Keratinocyte (primary cell): ENCODE data around the gene RFESD.

ENCODE experiments used
- EZH2 ChIP-seq: IDR thresholded peaks from one replicate; pipeline ENCODE4 v1.6.1; 2012; ENCODE audit warnings: inconsistent platforms, mild to moderate bottlenecking, low read length, moderate library complexity
- TF ChIP-seq, protein P1 (sequence below), 3 experiments: IDR thresholded peaks in 1 of 3; conservative IDR thresholded peaks in 1 of 3; optimal IDR thresholded peaks in 1 of 3; 2 replicates in 2 of 3; 3 replicates in 1 of 3; pipeline versions ENCODE3 to v1.5.1; 2011; ENCODE audit warnings: low read length in 3 of 3, mild to moderate bottlenecking in 3 of 3, moderate library complexity in 2 of 3, control low read depth in 1 of 3, inconsistent platforms in 1 of 3; ENCODE audit not compliant: insufficient read depth in 2 of 3; ENCODE audit errors: extremely low read depth in 1 of 3

DNA sequence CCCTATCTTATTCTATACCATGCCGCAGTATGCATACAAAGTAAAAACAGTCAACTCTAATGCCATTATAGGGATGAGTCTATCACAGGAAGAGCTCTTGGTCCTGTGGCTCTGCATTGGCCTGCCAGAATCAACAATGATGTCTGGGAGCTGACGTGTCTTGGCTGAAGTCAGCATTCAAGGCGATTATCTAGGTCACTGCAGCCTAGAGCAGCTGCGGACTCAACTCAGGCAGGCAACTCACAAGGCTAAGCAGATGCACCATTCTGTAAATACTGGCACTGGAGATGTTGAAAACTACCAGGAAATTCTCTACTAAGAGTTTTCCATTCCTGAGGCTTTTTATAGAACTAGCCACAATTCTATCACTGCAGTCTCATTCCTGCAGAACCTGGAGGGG, 23.0 kb downstream of the RFESD start:
- TF ChIP-seq, protein P1, sequence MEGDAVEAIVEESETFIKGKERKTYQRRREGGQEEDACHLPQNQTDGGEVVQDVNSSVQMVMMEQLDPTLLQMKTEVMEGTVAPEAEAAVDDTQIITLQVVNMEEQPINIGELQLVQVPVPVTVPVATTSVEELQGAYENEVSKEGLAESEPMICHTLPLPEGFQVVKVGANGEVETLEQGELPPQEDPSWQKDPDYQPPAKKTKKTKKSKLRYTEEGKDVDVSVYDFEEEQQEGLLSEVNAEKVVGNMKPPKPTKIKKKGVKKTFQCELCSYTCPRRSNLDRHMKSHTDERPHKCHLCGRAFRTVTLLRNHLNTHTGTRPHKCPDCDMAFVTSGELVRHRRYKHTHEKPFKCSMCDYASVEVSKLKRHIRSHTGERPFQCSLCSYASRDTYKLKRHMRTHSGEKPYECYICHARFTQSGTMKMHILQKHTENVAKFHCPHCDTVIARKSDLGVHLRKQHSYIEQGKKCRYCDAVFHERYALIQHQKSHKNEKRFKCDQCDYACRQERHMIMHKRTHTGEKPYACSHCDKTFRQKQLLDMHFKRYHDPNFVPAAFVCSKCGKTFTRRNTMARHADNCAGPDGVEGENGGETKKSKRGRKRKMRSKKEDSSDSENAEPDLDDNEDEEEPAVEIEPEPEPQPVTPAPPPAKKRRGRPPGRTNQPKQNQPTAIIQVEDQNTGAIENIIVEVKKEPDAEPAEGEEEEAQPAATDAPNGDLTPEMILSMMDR (optimal IDR thresholded peaks at IDR 0.05 in 1 of 3, IDR thresholded peaks at IDR 0.05 in 1 of 3, conservative IDR thresholded peaks at IDR 0.05 in 1 of 3; ENCODE audit: extremely low read depth in 1 of 3, insufficient read depth in 2 of 3, low read length in 3 of 3) = no peak
- TF ChIP-seq EZH2 = no peak
